Stomach (tissue), 9 donors: Measurements from ENCODE around the gene TNFRSF14. TPM values are rescaled to one million over a fixed set of nuclear protein-coding genes. Genes with fewer than 3 reads are reported as not detected.
A peak's percentile ranks its signal among the peaks of the same experiment; 100 is the strongest.

Experiments used
- DNase-seq, 2 donors: peaks; one replicate each; pipeline versions ENCODE4 v3.0.0 to v3.0.0-alpha.2; 2013 to 2019
- H3K27ac ChIP-seq, 5 donors: fragments of 200-600 bp in 4 of 5; sonication (generic) in 4 of 5; one replicate each; pipeline ENCODE4 v1.5.1; 2013 to 2019; ENCODE audit warnings: mild to moderate bottlenecking in 1 of 5, moderate library complexity in 1 of 5
- H3K27me3 ChIP-seq, 3 donors: fragments of 200-600 bp; sonication (generic); one replicate each; pipeline ENCODE4 v1.5.1; 2017 to 2019; ENCODE audit warnings: mixed run types in 1 of 3
- H3K36me3 ChIP-seq, 4 donors: fragments of 200-600 bp; sonication (generic); 1 replicate in 3 of 4; 2 replicates in 1 of 4; pipeline ENCODE4 v1.5.1; 2016 to 2019
- H3K4me1 ChIP-seq, 4 donors: fragments of 200-600 bp; sonication (generic); one replicate each; pipeline ENCODE4 v1.5.1; 2016 to 2019
- H3K4me3 ChIP-seq, 4 donors: fragments of 200-600 bp; sonication (generic) in 3 of 4; one replicate each; pipeline ENCODE4 v1.5.1; 2016 to 2019; ENCODE audit warnings: mild to moderate bottlenecking in 1 of 4
- H3K9me3 ChIP-seq, 4 donors: fragments of 200-600 bp; sonication (generic); one replicate each; pipeline ENCODE4 v1.5.1; 2016 to 2019
- CTCF ChIP-seq, 7 experiments: fragments of 450-650 bp in 4 of 7; fragments of 200-600 bp in 3 of 7; sonication (generic) in 3 of 7; IDR thresholded peaks; one replicate each; pipeline ENCODE4 v1.5.1; 2016 to 2019; ENCODE audit warnings: antibody characterized with exemption in 7 of 7, control low read depth in 2 of 7, mild to moderate bottlenecking in 1 of 7
- EP300 ChIP-seq: sonication (generic); formaldehyde crosslinking; IDR thresholded peaks from one replicate; pipeline ENCODE4 v1.6.1; 2017; ENCODE audit warnings: antibody characterized with exemption
- POLR2A ChIP-seq, 4 donors: fragments of 450-650 bp; IDR thresholded peaks; one replicate each; pipeline ENCODE4 v1.6.1; 2016; ENCODE audit warnings: antibody characterized with exemption in 4 of 4, control low read depth in 2 of 4, mild to moderate bottlenecking in 1 of 4, moderate library complexity in 1 of 4
- POLR2AphosphoS5 ChIP-seq, 3 donors: sonication (generic); formaldehyde crosslinking; IDR thresholded peaks; one replicate each; pipeline ENCODE4 v1.6.1; 2016; ENCODE audit warnings: antibody characterized with exemption in 3 of 3
- WGBS, 5 donors: extraction: QIAGEN DNeasy Blood & Tissue Kit in 3 of 5; methylation state at CpG; one replicate each; pipeline versions ENCODE4 v1.1.5 to v1.1.7; 2013 to 2018; 5-methylcytosine and 5-hydroxymethylcytosine counted together
- intact Hi-C: fragments of 100-400 bp; cut with DNase I; formaldehyde crosslinking; loops from one replicate; pipeline ENCODE4 v1.15.1; 2023; ENCODE audit warnings: low total_unique reads
- polyA plus RNA-seq, 3 donors: library from polyadenylated mRNA; stranded (reverse); fragments of 200-250 nt; gene quantifications; one replicate each; pipeline ENCODE4 v1.2.3, GENCODE V29; 2013
- total RNA-seq, 5 donors: library from RNA; depleted of rRNA; stranded (reverse); fragments of >200 nt; gene quantifications; one replicate each; pipeline versions ENCODE4 v1.1.0 to v1.2.3, GENCODE V29; 2014 to 2016
- donor health status: healthy with polysubstance abuse.
- donor health status: Bipolar disorder and iron deficiency.
- donor health status: healthy.

Gene TNFRSF14
- total and polyA plus RNA-seq, 8 donors: 33.2 to 413 (median 103) TPM

- Histone ChIP-seq H3K4me3 (peak overlapping the region; percentile 82 to 99 (median 92)), H3K27me3 (peaks cover 0 to 51% (median 40%) of the 10 kb centered on the region in 3 donors), H3K27ac (peak overlapping the region in 4 of 5 donors; percentile 65 to 88 (median 82)), H3K9me3 (no peaks in the 10 kb centered on the region), H3K36me3 (peaks cover 0 to 4% (median 1%) of the 10 kb centered on the region in 4 donors), H3K4me1 (peaks cover 68 to 84% (median 81%) of the 10 kb centered on the region in 4 donors)
- no peak for TF ChIP-seq POLR2AphosphoS5 (IDR thresholded peaks at IDR 0.05)
- no peak for TF ChIP-seq CTCF (IDR thresholded peaks at IDR 0.05)
- TF ChIP-seq EP300: no peak
- TF ChIP-seq POLR2A (IDR thresholded peaks at IDR 0.05): no peak
- whole genome bisulfite sequencing, 5 donors: 40 to 44% (median 43%) methylated on average over 18 to 20 of the region's 20 CpGs
- intact Hi-C loops: no loop called here
- DNase-seq: no peak
Measured at GRCh38 chr1:2526824-2527555, 29.2 kb upstream of the TNFRSF14 start.

- H3K4me1 ChIP-seq: peaks cover 68 to 82% (median 81%) of the 10 kb centered on the region in 4 donors
- no peak for DNase-seq
- no peaks in the 10 kb centered on the region for H3K36me3 ChIP-seq
- intact Hi-C loops: no loop called here
- H3K9me3 ChIP-seq: no peaks in the 10 kb centered on the region
- H3K27ac ChIP-seq: peak overlapping the region in 1 of 5 donors; percentile 20
- 80 to 96% (median 87%) methylated on average over 1 to 4 of the region's 4 CpGs for WGBS, 5 donors
- peaks cover 0 to 56% (median 44%) of the 10 kb centered on the region in 3 donors for H3K27me3 ChIP-seq
- TF ChIP-seq CTCF (IDR thresholded peaks at IDR 0.05) (no peak), POLR2A (IDR thresholded peaks at IDR 0.05) (no peak), POLR2AphosphoS5 (IDR thresholded peaks at IDR 0.05) (no peak), EP300 (no peak)
- H3K4me3 ChIP-seq: no peak overlapping the region
Measured at GRCh38 chr1:2527556-2527860, 28.7 kb upstream of the TNFRSF14 start.

- intact Hi-C loops: no loop called here
- WGBS, 5 donors: 35 to 61% (median 45%) methylated on average over 4 to 12 of the region's 12 CpGs
- peaks cover 68 to 80% (median 79%) of the 10 kb centered on the region in 4 donors for H3K4me1 ChIP-seq
Measured at GRCh38 chr1:2528016-2528415, 28.2 kb upstream of the TNFRSF14 start.

GRCh38 chr1:2528611-2528965, 27.6 kb upstream of the TNFRSF14 start:
- peaks cover 0 to 67% (median 50%) of the 10 kb centered on the region in 3 donors for H3K27me3 ChIP-seq
- peak overlapping the region in 2 of 5 donors; percentile 31 to 38 for H3K27ac ChIP-seq
- peak overlapping the region in 2 of 4 donors; percentile 35 to 55 for H3K4me3 ChIP-seq
- intact Hi-C loops: no loop called here
- TF ChIP-seq CTCF (IDR thresholded peaks at IDR 0.05) (no peak), POLR2A (IDR thresholded peaks at IDR 0.05) (no peak), EP300 (no peak), POLR2AphosphoS5 (IDR thresholded peaks at IDR 0.05) (no peak)
- no peaks in the 10 kb centered on the region for H3K36me3 ChIP-seq
- no peak for DNase-seq
- no peaks in the 10 kb centered on the region for H3K9me3 ChIP-seq
- H3K4me1 ChIP-seq: peaks cover 66 to 74% (median 73%) of the 10 kb centered on the region in 4 donors
- 49 to 79% (median 52%) methylated on average over 9 to 10 of the region's 10 CpGs for WGBS, 5 donors

More at GRCh38 chr1:2528016-2528415, 28.2 kb upstream of the TNFRSF14 start:
- H3K36me3 ChIP-seq: no peaks in the 10 kb centered on the region
- peaks cover 0 to 61% (median 49%) of the 10 kb centered on the region in 3 donors for H3K27me3 ChIP-seq
- TF ChIP-seq CTCF (IDR thresholded peaks at IDR 0.05) (no peak), POLR2A (IDR thresholded peaks at IDR 0.05) (no peak), POLR2AphosphoS5 (IDR thresholded peaks at IDR 0.05) (no peak), EP300 (no peak)
- peak; percentile 52 to 84 for DNase-seq
- H3K27ac ChIP-seq: peak overlapping the region in 1 of 5 donors; percentile 20
- no peak overlapping the region for H3K4me3 ChIP-seq
- H3K9me3 ChIP-seq: no peaks in the 10 kb centered on the region
